ENCODE measurements around the gene SLC30A9. TPM values are rescaled to one million over a fixed set of nuclear protein-coding genes. Genes with fewer than 3 reads are reported as not detected.

Gene SLC30A9
- total RNA-seq, 2 experiments from 2014 or later: 31.3 to 34.1 TPM

- DNase-seq: no peak
- Mint-ChIP-seq H3K4me1 (no peaks in the 10 kb centered on the region), H3K4me3 (no peak overlapping the region), H3K27me3 (no peaks in the 10 kb centered on the region), H3K27ac (no peak overlapping the region), H3K9me3 (no peaks in the 10 kb centered on the region), H3K36me3 (ENCODE audit: low read depth) (no peaks in the 10 kb centered on the region)
- ChIA-PET CTCF (interaction anchor here (0.6 kb wide), 1 partner anchor 706 kb away, joined by 3 read pairs; no protein-coding TSS in a partner anchor), POLR2A (no interaction called here)
These were observed 131.9 kb downstream of the SLC30A9 start for GRCh38 chr4:42122237-42122636.

- CTCF ChIA-PET: no interaction called here
- H3K27me3 Mint-ChIP-seq: no peaks in the 10 kb centered on the region
- no peaks in the 10 kb centered on the region for H3K9me3 Mint-ChIP-seq
- POLR2A ChIA-PET: no interaction called here
- no peak for DNase-seq
- H3K36me3 Mint-ChIP-seq (ENCODE audit: low read depth): no peaks in the 10 kb centered on the region
- no peak overlapping the region for H3K4me3 Mint-ChIP-seq
- H3K27ac Mint-ChIP-seq: no peak overlapping the region
- H3K4me1 Mint-ChIP-seq: no peaks in the 10 kb centered on the region
These were observed 132.8 kb downstream of the SLC30A9 start for GRCh38 chr4:42123071-42123644.

- H3K36me3 Mint-ChIP-seq (ENCODE audit: low read depth): no peaks in the 10 kb centered on the region
- peaks cover 6% of the 10 kb centered on the region for H3K27me3 Mint-ChIP-seq
- no peak for DNase-seq
- ChIA-PET CTCF (no interaction called here), POLR2A (no interaction called here)
- H3K9me3 Mint-ChIP-seq: no peaks in the 10 kb centered on the region
- no peak overlapping the region for H3K27ac Mint-ChIP-seq
- H3K4me3 Mint-ChIP-seq: no peak overlapping the region
- no peaks in the 10 kb centered on the region for H3K4me1 Mint-ChIP-seq
These were observed 141.8 kb downstream of the SLC30A9 start for GRCh38 chr4:42132099-42132498.

- Mint-ChIP-seq H3K27ac (no peak overlapping the region), H3K27me3 (peaks cover 10% of the 10 kb centered on the region), H3K36me3 (ENCODE audit: low read depth) (no peaks in the 10 kb centered on the region), H3K9me3 (no peaks in the 10 kb centered on the region), H3K4me1 (no peaks in the 10 kb centered on the region), H3K4me3 (no peak overlapping the region)
- CTCF ChIA-PET: no interaction called here
- POLR2A ChIA-PET: no interaction called here
- DNase-seq: no peak
These were observed 142.7 kb downstream of the SLC30A9 start for GRCh38 chr4:42133006-42133405.

GRCh38 chr4:42136371-42136770 lies 146.0 kb downstream of the SLC30A9 start:
- CTCF ChIA-PET: no interaction called here
- no peaks in the 10 kb centered on the region for H3K9me3 Mint-ChIP-seq

More at GRCh38 chr4:42136371-42136770, 146.0 kb downstream of the SLC30A9 start:
- no peaks in the 10 kb centered on the region for H3K36me3 Mint-ChIP-seq (ENCODE audit: low read depth)
- H3K27me3 Mint-ChIP-seq: peaks cover 9% of the 10 kb centered on the region
- no peak overlapping the region for H3K4me3 Mint-ChIP-seq
- POLR2A ChIA-PET: no interaction called here
- no peak for DNase-seq
- H3K27ac Mint-ChIP-seq: no peak overlapping the region
- no peaks in the 10 kb centered on the region for H3K4me1 Mint-ChIP-seq

Other genes with a start within 250 kb of the SLC30A9 start
- gene PHOX2B, start 241.8 kb upstream of the SLC30A9 start, total RNA-seq: not detected
- gene TMEM33, start 55.1 kb upstream of the SLC30A9 start, total RNA-seq: 10 to 100 TPM; 54.4 to 65.6 TPM
- gene DCAF4L1, start 8.8 kb upstream of the SLC30A9 start, total RNA-seq: under 1 TPM; 0.07 to 0.19 TPM
- under 1 TPM; 0.05 to 0.19 TPM for gene BEND4, start 162.1 kb downstream of the SLC30A9 start, total RNA-seq